NCI-H82 treated with DMSO at 0.1 percent for 48 hours (cell line): Measurements from ENCODE around the gene OAS1.

ENCODE experiments used
- DNase-seq: peaks from one replicate; lab custom pipeline; 2025; ENCODE audit not compliant: unreplicated experiment; lab: John Stamatoyannopoulos, UW

The OAS1 gene

DNA sequence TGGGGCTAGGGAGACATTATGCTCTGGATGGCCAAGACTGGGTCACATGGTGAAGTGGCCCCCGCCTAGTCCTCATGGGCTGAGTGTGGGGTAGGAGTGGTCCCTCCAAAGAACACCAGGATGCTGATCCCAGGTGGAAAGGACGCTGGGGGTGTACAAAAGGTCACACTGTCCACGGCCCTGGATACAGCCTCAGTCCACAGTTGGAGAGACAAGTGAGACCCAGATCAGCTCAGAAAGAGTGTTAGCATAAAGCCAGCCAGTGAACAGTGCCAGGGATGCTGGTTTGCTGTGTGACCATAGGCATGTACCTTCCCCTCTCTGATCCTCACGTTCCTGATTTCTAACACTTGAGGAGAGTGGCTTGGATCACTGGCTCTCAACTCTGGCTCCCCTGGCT is 58.2 kb downstream of the OAS1 start:
- DNase-seq: no peak

DNA sequence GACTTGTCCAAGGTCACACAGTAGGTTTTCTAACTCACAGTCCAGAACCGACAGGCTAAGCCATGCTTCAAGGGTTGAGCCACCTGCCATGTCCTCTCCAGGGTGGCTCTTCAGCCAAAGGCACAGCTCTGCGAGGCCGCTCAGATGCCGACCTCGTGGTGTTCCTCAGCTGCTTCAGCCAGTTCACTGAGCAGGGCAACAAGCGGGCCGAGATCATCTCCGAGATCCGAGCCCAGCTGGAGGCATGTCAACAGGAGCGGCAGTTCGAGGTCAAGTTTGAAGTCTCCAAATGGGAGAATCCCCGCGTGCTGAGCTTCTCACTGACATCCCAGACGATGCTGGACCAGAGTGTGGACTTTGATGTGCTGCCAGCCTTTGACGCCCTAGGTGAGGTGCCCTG is 58.9 kb downstream of the OAS1 start:
- no peak for DNase-seq

DNA sequence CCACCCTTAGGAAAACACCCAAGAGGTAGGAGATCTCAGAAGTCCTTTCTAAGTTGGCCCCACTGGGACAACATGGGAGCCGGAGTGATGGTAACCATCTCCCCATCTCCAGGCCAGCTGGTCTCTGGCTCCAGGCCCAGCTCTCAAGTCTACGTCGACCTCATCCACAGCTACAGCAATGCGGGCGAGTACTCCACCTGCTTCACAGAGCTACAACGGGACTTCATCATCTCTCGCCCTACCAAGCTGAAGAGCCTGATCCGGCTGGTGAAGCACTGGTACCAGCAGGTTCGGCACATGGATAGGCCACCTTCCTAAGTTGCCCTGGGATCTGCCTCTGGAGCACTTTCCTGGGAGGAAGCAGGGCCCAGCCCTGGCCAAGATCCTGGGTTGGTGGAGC is 60.5 kb downstream of the OAS1 start:
- no peak for DNase-seq

DNA sequence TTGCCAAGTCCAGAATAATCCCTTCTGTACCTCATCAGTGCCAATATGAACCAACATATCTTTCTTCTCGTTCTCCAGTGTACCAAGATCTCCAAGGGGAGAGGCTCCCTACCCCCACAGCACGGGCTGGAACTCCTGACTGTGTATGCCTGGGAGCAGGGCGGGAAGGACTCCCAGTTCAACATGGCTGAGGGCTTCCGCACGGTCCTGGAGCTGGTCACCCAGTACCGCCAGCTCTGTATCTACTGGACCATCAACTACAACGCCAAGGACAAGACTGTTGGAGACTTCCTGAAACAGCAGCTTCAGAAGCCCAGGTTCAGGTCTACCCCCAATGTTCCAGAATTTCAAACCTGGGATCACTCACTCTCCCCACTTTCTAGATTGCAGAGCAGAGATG is 61.1 kb downstream of the OAS1 start:
- no peak for DNase-seq
